Fibroblast of pulmonary artery (primary cell): ENCODE results near the gene TAB2.

Experiments used
- DNase-seq: peaks from one replicate; pipeline ENCODE4 v3.0.0-alpha.2; 2010; ENCODE audit warnings: low read depth
- H3K4me3 ChIP-seq: replicated peaks from 2 replicates; pipeline ENCODE4 v1.5.1; 2011; ENCODE audit warnings: low read depth, mild to moderate bottlenecking, control low read depth, low read length, moderate library complexity
- CTCF ChIP-seq: IDR thresholded peaks from 2 replicates; pipeline ENCODE4 v1.5.1; 2011; ENCODE audit warnings: mild to moderate bottlenecking, control low read depth, low read length, inconsistent platforms; ENCODE audit errors: missing control alignments

Gene TAB2

GRCh38 chr6:149435919-149436586 is 118.5 kb downstream of the TAB2 start:
- TF ChIP-seq CTCF, result no peak
- DNase-seq, result no peak
- no peak overlapping the region for H3K4me3 ChIP-seq

- H3K4me3 ChIP-seq, result no peak overlapping the region
- DNase-seq, result no peak
- TF ChIP-seq CTCF, result no peak
These were observed 119.1 kb downstream of the TAB2 start for GRCh38 chr6:149436647-149437046.

- H3K4me3 ChIP-seq, result no peak overlapping the region
- no peak for DNase-seq
- no peak for TF ChIP-seq CTCF
These were observed 119.7 kb downstream of the TAB2 start for GRCh38 chr6:149437212-149437611.

- no peak overlapping the region for H3K4me3 ChIP-seq
- no peak for TF ChIP-seq CTCF
- no peak for DNase-seq
These were observed 121.3 kb downstream of the TAB2 start for GRCh38 chr6:149438855-149439254.

- TF ChIP-seq CTCF, result no peak
- no peak overlapping the region for H3K4me3 ChIP-seq
- DNase-seq, result no peak
These were observed 122.1 kb downstream of the TAB2 start for GRCh38 chr6:149439626-149440025.

GRCh38 chr6:149440735-149441671 is 123.5 kb downstream of the TAB2 start:
- no peak for DNase-seq
- no peak overlapping the region for H3K4me3 ChIP-seq
- TF ChIP-seq CTCF, result no peak
